Neural progenitor cell (in vitro differentiated cells): ENCODE data around the gene TRUB1.

Experiments used
- CTCF ChIP-seq: fragments of 200-600 bp; sonication (generic); IDR thresholded peaks from 2 replicates; pipeline ENCODE4 v1.5.1; 2017; ENCODE audit warnings: antibody characterized with exemption, mild to moderate bottlenecking
- EZH2 ChIP-seq: fragments of 200-600 bp; sonication (generic); IDR thresholded peaks from 2 replicates; pipeline ENCODE4 v1.6.1; 2017; ENCODE audit warnings: antibody characterized with exemption, mild to moderate bottlenecking, moderate library complexity

- TF ChIP-seq EZH2 (no peak), CTCF (no peak)
Observed at GRCh38 chr10:114908896-114909295, 29.1 kb upstream of the TRUB1 start.
